Natural killer cell (primary cell): Measurements from ENCODE around the gene HAT1. TPM values are rescaled to one million over a fixed set of nuclear protein-coding genes. Genes with fewer than 3 reads are reported as not detected.

Source experiments
- ATAC-seq, 3 donors: fragments of 150-1000 bp in 2 of 3; fragments of 200-7000 bp in 1 of 3; cut with Tn5 transposase; 1 replicate in 1 of 3; 2 replicates in 2 of 3; pipeline ENCODE4 v1.10.0; 2021; ENCODE audit warnings: mild to moderate bottlenecking in 2 of 3, moderate library complexity in 2 of 3
- DNase-seq, 2 donors: peaks; one replicate each; pipeline versions ENCODE4 v3.0.0 to v3.0.0-alpha.2; 2013 to 2021; ENCODE audit warnings: mixed read lengths in 1 of 2
- H3K27ac ChIP-seq: one replicate; pipeline ENCODE4 v1.5.1; 2013; ENCODE audit warnings: mild to moderate bottlenecking, low read length
- H3K27me3 ChIP-seq: one replicate; pipeline ENCODE4 v1.6.1; 2013; ENCODE audit warnings: low read length; ENCODE audit not compliant: control insufficient read depth, insufficient read depth
- H3K36me3 ChIP-seq: one replicate; pipeline ENCODE4 v1.6.1; 2013; ENCODE audit warnings: low read length; ENCODE audit not compliant: control insufficient read depth, insufficient read depth
- H3K4me1 ChIP-seq: one replicate; pipeline ENCODE4 v1.6.1; 2013; ENCODE audit warnings: low read length; ENCODE audit not compliant: control insufficient read depth, insufficient read depth
- H3K4me3 ChIP-seq: one replicate; pipeline ENCODE4 v1.5.1; 2013; ENCODE audit warnings: low read length
- H3K9me3 ChIP-seq: one replicate; pipeline ENCODE4 v1.6.1; 2013; ENCODE audit warnings: low read length; ENCODE audit not compliant: control insufficient read depth, insufficient read depth
- H3K27ac Mint-ChIP-seq, 2 donors: one replicate each; pipeline ENCODE4 v1.8.0; 2022; ENCODE audit warnings: mild to moderate bottlenecking in 2 of 2, mixed read lengths in 2 of 2, moderate library complexity in 1 of 2
- H3K27me3 Mint-ChIP-seq, 2 donors: one replicate each; pipeline ENCODE4 v1.8.0; 2022; ENCODE audit warnings: low read depth in 2 of 2, mixed read lengths in 2 of 2
- H3K36me3 Mint-ChIP-seq: one replicate; pipeline ENCODE4 v1.8.0; 2022; ENCODE audit warnings: mixed read lengths
- H3K4me1 Mint-ChIP-seq, 2 donors: one replicate each; pipeline ENCODE4 v1.8.0; 2022; ENCODE audit warnings: mixed read lengths in 2 of 2
- H3K4me3 Mint-ChIP-seq: one replicate; pipeline ENCODE4 v1.8.0; 2022; ENCODE audit warnings: mild to moderate bottlenecking, moderate library complexity, mixed read lengths
- H3K9me3 Mint-ChIP-seq, 2 donors: one replicate each; pipeline ENCODE4 v1.8.0; 2022; ENCODE audit warnings: mixed read lengths in 2 of 2
- CTCF ChIP-seq: fragments of 200-600 bp; IDR thresholded peaks from one replicate; pipeline ENCODE4 v1.8.0; 2022; ENCODE audit warnings: antibody characterized with exemption
- WGBS: methylation state at CpG from one replicate; pipeline ENCODE4 v1.1.7; 2013; ENCODE audit warnings: missing lambda C conversion rate; ENCODE audit not compliant: insufficient coverage; 5-methylcytosine and 5-hydroxymethylcytosine counted together
- intact Hi-C: fragments of 100-400 bp; cut with micrococcal nuclease; formaldehyde crosslinking; loops from one replicate; pipeline ENCODE4 v1.14.2; 2022
- total RNA-seq, 4 donors: library from RNA; stranded (reverse); fragments of 120-200 nt in 1 of 4; gene quantifications; one replicate each; pipeline versions ENCODE4 v1.2.3 to v1.2.4, GENCODE V29; 2013 to 2022

Gene HAT1
- total RNA-seq, 3 donors from 2014 or later (not counting 1 experiment from before 2014, with no cell fraction given): 29.7 to 32.7 (median 32.2) TPM

DNA sequence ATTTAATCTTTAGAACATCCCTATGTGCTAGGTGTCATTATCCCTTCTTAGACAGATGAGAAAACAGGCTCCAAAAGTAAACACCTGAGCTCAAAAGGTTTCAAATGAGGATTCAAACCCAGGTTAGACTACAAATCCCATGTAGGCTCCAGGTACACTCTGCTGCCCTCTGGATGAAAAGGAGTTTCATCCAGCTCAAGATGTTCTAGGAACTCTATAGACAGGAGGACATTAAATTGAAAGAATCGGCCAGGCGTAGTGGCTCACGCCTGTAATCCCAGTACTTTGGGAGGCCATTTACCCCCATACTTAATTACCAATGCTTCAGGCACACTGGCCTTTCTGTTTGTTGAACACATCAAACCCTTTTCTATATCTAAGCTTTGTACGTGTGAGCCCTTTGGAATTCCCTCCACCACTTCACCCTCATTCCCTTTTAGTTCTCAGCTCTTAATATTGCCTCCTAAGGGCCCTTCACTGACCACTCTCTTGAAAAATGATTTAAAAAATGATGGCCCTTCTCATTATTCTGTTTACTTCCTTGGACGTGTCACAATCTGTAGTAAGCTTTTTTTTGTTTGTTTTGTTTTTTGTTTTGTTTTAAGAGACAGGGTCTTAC is 38.9 kb upstream of the HAT1 start:
- no peaks in the 10 kb centered on the region for H3K9me3 ChIP-seq
- Mint-ChIP-seq H3K4me1 (peaks cover 6 to 7% of the 10 kb centered on the region in 2 donors), H3K4me3 (no peak overlapping the region), H3K9me3 (no peaks in the 10 kb centered on the region), H3K27ac (no peak overlapping the region), H3K27me3 (no peaks in the 10 kb centered on the region), H3K36me3 (no peaks in the 10 kb centered on the region)
- intact Hi-C loops: no loop called here
- H3K27me3 ChIP-seq: no peaks in the 10 kb centered on the region
- no peaks in the 10 kb centered on the region for H3K36me3 ChIP-seq
- TF ChIP-seq CTCF: no peak
- no peak overlapping the region for H3K27ac ChIP-seq
- no peak for DNase-seq
- H3K4me3 ChIP-seq: no peak overlapping the region
- WGBS: 94% methylated on average over 4 of the region's 5 CpGs
- ATAC-seq: no peak
- H3K4me1 ChIP-seq: no peaks in the 10 kb centered on the region

DNA sequence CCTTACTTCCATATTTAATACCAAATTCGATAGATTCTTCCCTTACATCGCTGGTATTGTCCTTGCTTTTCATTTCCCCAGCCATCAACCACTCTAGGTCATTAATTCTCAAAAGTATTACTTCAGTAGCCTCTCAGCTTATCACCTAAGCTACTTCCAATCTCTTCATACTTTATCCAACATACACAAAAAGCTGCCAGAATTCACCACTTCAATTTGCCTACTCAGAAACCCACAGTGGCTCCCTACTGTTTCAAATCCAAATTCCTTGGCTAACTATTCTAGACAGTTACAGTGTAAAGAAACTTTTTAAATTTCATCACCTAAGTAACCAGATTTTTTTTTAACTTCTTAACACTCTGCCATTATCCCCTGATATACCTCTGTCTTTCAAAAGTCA is 32.9 kb upstream of the HAT1 start:
- H3K27me3 Mint-ChIP-seq: no peaks in the 10 kb centered on the region
- WGBS: 95% methylated on average over 2 of the region's 2 CpGs
- no peak overlapping the region for H3K4me3 Mint-ChIP-seq
- Histone ChIP-seq H3K27ac (no peak overlapping the region), H3K27me3 (no peaks in the 10 kb centered on the region), H3K4me3 (no peak overlapping the region), H3K36me3 (no peaks in the 10 kb centered on the region), H3K9me3 (no peaks in the 10 kb centered on the region), H3K4me1 (peaks cover 8% of the 10 kb centered on the region)
- H3K9me3 Mint-ChIP-seq: no peaks in the 10 kb centered on the region
- ATAC-seq: no peak
- no peaks in the 10 kb centered on the region for H3K36me3 Mint-ChIP-seq
- no peak for DNase-seq
- intact Hi-C loops: no loop called here
- no peak overlapping the region for H3K27ac Mint-ChIP-seq
- no peak for TF ChIP-seq CTCF
- peaks cover 31 to 32% of the 10 kb centered on the region in 2 donors for H3K4me1 Mint-ChIP-seq

GRCh38 chr2:171889808-171890207 is 32.5 kb upstream of the HAT1 start:
- H3K4me3 ChIP-seq: no peak overlapping the region
- DNase-seq (no peak), ATAC-seq (no peak)
- H3K9me3 Mint-ChIP-seq: no peaks in the 10 kb centered on the region
- peaks cover 34 to 35% of the 10 kb centered on the region in 2 donors for H3K4me1 Mint-ChIP-seq
- intact Hi-C loops: no loop called here
- no peak overlapping the region for H3K27ac ChIP-seq
- no peaks in the 10 kb centered on the region for H3K36me3 Mint-ChIP-seq
- H3K27me3 ChIP-seq: no peaks in the 10 kb centered on the region
- peaks cover 11% of the 10 kb centered on the region for H3K4me1 ChIP-seq
- H3K4me3 Mint-ChIP-seq: no peak overlapping the region
- no peak overlapping the region for H3K27ac Mint-ChIP-seq
- H3K9me3 ChIP-seq: no peaks in the 10 kb centered on the region
- no peak for TF ChIP-seq CTCF
- H3K36me3 ChIP-seq: no peaks in the 10 kb centered on the region
- WGBS: 100% methylated on average over 1 of the region's 1 CpG
- H3K27me3 Mint-ChIP-seq: no peaks in the 10 kb centered on the region
